ENCODE data around the gene POLD2. TPM values are rescaled to one million over a fixed set of nuclear protein-coding genes. Genes with fewer than 3 reads are reported as not detected.

The POLD2 gene
- total RNA-seq, 4 donors from 2014 or later = 19.7 to 45.6 (median 21.0) TPM

DNA sequence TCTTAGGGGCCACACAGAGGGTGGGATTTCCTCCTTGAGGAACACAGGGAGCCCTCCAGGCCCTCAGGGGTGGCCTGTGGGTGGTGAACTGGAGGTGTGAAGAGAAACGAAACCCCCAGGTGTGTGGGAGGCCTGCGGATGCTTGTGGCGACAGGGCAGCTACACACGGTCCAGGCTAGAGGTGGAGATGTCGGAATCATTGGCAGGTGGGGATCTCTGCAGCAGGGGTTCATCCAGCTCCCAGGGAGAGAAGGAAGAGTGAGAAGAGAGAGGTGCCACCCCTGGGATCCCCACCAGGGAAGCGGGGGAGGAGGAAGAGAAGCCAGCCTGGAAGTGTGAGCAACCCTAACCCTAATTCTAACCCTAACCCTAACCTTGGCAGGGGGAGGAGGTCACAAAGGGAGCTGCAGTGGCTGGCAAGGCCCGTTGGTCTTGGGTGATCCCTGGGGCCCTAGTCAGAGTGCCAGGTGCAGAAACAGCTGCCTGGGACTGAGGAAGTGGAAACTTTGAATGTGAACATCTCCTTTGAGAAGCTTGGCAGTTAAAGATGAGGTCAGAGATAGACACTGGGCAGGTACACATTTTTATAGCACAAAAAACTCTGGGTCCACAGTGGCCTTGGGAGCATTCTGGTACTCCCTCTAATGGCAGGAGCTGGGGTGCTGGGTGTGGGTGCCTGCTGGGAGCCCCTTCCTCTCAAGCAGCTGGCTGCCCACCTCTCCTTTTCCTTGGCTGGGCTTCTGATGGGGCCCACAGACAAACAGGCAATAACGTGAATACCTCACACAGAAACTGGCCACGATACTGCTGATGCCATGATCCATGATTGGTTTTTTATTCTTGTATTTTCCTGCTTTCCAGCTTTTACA, 26.1 kb downstream of the POLD2 start:
- TF ChIP-seq, protein P1, sequence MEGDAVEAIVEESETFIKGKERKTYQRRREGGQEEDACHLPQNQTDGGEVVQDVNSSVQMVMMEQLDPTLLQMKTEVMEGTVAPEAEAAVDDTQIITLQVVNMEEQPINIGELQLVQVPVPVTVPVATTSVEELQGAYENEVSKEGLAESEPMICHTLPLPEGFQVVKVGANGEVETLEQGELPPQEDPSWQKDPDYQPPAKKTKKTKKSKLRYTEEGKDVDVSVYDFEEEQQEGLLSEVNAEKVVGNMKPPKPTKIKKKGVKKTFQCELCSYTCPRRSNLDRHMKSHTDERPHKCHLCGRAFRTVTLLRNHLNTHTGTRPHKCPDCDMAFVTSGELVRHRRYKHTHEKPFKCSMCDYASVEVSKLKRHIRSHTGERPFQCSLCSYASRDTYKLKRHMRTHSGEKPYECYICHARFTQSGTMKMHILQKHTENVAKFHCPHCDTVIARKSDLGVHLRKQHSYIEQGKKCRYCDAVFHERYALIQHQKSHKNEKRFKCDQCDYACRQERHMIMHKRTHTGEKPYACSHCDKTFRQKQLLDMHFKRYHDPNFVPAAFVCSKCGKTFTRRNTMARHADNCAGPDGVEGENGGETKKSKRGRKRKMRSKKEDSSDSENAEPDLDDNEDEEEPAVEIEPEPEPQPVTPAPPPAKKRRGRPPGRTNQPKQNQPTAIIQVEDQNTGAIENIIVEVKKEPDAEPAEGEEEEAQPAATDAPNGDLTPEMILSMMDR (IDR thresholded peaks at IDR 0.05; ENCODE audit: low read depth) = no peak

DNA sequence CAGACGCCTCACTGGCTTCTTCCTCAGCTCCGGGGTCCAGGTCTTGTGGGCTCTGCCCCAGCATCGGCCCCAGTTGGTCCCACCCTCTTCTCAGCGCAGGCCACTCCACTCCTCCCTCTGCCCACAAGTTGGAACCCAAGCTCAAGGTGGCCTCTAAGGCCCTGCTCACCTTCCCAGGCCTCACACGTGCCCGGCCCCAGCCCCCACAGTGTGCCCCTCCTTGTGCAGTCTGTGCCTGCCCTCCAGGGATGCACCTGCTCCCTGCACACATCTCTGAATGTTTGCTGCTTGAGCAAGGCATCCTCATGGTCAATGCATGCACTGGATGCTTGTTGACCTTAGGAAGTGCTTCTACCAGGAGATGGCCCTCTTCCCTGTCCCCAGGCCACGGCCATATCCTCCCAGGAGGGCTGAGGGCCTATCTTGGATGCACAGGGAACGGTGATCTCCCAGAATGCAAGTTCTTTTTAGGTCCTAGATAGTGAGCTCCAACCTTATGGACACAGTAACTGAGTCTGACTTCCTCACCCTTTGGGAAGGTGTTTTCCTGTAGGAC, 26.9 kb downstream of the POLD2 start:
- TF ChIP-seq, protein P1 (IDR thresholded peaks at IDR 0.05; ENCODE audit: low read depth) = no peak

DNA sequence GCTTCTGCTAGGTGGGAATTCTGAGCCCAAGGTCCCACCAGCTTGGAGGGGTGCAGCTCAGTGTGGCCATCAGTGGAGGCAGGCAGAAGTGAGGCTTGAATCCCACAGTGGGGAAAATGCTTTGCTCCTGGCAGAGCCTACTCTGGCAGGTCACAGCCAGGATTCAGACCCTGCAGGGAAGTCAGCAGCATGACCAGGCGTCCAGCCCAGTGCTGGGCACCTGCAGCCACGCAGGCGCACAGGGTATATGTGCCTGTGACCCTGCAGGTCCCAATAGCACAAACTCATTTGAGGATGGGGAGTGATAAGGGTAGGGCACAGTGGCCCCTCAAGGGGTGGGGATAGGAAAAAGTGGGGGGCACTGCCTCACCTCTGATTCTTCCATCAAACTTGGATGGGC, 27.6 kb downstream of the POLD2 start:
- TF ChIP-seq, protein P1 (IDR thresholded peaks at IDR 0.05; ENCODE audit: low read depth) = no peak

DNA sequence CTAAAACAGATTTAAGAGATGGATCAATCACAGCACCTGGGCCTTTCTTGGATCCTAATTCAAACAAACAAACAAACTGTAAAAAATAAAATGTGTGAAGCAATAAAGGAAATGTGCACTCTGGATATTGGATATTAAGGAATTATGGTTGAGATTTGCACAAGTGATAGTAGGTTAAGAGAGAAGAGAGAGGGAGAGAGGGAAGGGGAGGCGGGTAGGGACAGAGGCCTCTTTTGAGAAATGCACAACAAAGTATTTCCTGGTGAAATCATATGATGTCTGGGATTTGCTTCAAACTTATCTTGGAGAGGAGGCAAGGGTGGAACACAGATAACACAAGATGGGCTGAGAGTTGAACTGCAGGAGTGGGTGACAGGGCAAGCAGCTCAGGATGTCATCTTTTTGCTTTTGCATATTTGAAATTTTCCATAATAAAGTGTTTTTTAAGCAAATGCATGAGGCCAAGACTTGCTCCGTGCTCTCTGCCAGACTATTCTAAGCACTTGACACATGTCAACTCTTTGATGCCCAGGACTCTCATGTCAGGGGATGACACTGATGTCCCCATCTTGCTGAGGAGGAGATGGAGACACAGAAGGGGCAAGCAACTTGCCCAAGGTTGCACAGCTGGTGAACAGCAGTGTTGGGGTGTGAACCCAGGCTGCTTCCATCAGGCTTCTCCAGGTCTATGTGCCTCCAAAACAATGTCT, 28.3 kb downstream of the POLD2 start:
- TF ChIP-seq, protein P1 (IDR thresholded peaks at IDR 0.05; ENCODE audit: low read depth) = no peak

DNA sequence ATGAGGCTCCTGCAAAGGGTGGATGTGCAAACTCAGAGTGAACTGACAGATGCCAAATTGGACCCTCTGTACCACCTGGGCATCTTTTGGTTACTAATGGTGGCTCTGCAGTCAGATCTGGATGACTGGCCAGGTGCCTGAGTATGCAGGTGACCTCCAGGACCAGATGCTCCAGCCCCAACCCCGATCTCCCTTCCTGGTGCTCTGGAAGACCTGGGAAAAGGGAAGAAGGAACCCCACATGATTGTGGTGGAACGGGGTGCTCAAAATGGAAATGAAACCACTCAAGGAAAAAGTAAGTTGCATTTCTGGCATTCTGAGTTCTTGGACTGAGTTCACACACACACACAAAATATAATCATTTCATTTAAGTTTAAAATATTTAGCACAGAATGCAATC, 29.0 kb downstream of the POLD2 start:
- TF ChIP-seq, protein P1 (IDR thresholded peaks at IDR 0.05; ENCODE audit: low read depth) = no peak

DNA sequence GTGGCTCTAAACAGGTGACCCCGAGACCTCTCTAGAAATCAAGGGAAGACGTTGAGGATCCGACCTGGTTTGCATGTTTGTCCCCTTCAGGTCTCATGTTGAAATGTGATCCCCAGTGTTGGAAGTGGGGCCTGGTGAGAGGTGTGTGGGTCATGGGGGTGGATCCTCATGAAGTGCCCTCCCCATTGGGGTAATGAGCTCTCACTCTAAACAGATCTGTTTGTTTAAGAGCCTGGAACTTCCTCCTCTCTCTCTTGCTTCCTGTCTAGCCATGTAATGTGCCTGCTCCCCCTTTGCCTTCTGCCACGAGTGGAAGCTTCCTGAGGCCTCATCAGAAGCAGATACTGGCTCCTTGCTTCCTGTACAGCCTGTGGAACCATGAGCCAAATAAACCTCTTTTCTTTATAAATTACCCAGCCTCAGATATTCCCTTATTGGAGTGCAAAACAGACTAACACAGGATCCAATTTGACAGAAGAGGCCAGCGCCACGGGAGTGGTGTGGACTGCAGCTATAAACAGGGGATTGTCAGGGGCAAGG, 30.2 kb downstream of the POLD2 start:
- TF ChIP-seq, protein P1 (IDR thresholded peaks at IDR 0.05; ENCODE audit: low read depth) = no peak
